ENCODE measurements around the gene FAM3B.
"Not testable (repeated sequence)": the region's sequence is repeated elsewhere in the genome, so short reads cannot be mapped to it uniquely, and the experiment has no call there.

The FAM3B gene

GRCh38 chr21:41350436-41351155 is 34.0 kb downstream of the FAM3B start:
- DNase-seq: no peak

GRCh38 chr21:41357546-41357945 is 40.9 kb downstream of the FAM3B start:
- no peak for DNase-seq

GRCh38 chr21:41358193-41359166 is 41.9 kb downstream of the FAM3B start:
- no peak for DNase-seq

GRCh38 chr21:41359286-41359685 is 42.7 kb downstream of the FAM3B start:
- DNase-seq: no peak

- not testable (repeated sequence) for DNase-seq
These were observed 43.1 kb downstream of the FAM3B start for GRCh38 chr21:41359754-41360071.

GRCh38 chr21:41360072-41360821 is 43.6 kb downstream of the FAM3B start:
- DNase-seq: no peak

- no peak for DNase-seq
These were observed 44.6 kb downstream of the FAM3B start for GRCh38 chr21:41361053-41361785.

- no peak for DNase-seq
These were observed 45.4 kb downstream of the FAM3B start, which contains the start of gene MX2 for GRCh38 chr21:41361786-41362604. Gene MX2 (plus strand): TSS chr21:41362027. CDS start chr21:41376907, 14,880 bp downstream.

GRCh38 chr21:41362605-41363369 is 46.2 kb downstream of the FAM3B start:
- no peak for DNase-seq

- DNase-seq: no peak
These were observed 47.0 kb downstream of the FAM3B start for GRCh38 chr21:41363370-41364270.

- no peak for DNase-seq
These were observed 47.7 kb downstream of the FAM3B start for GRCh38 chr21:41364308-41364707.

- no peak for DNase-seq
These were observed 48.9 kb downstream of the FAM3B start for GRCh38 chr21:41365377-41366107.

- no peak for DNase-seq
These were observed 50.0 kb downstream of the FAM3B start for GRCh38 chr21:41366522-41367151.

- no peak for DNase-seq
These were observed 50.8 kb downstream of the FAM3B start for GRCh38 chr21:41367301-41367944.

- no peak for DNase-seq
These were observed 51.5 kb downstream of the FAM3B start for GRCh38 chr21:41367945-41368734.

GRCh38 chr21:41368735-41369104 is 52.1 kb downstream of the FAM3B start:
- no peak for DNase-seq

All from NCI-H1105 (cell line).